ENCODE results near the gene CBFA2T3.
"Not testable (repeated sequence)": the region's sequence is repeated elsewhere in the genome, so short reads cannot be mapped to it uniquely, and the experiment has no call there.

CBFA2T3 gene

GRCh38 chr16:89017543-89018281, 40.7 kb upstream of the CBFA2T3 start:
- no peak overlapping the region for H3K4me3 ChIP-seq (replicated peaks; ENCODE audit: low read depth, low read length)
- TF ChIP-seq CTCF (IDR thresholded peaks at IDR 0.05; ENCODE audit: low read depth, low read length, missing control alignments) = no peak
- no peak for DNase-seq (ENCODE audit: extremely low read depth, low read depth)

- DNase-seq (ENCODE audit: extremely low read depth, low read depth); H3K4me3 ChIP-seq (replicated peaks; ENCODE audit: low read depth, low read length): not testable (repeated sequence)
Observed at GRCh38 chr16:89016561-89016960, 39.6 kb upstream of the CBFA2T3 start.

- no peak overlapping the region for H3K4me3 ChIP-seq (replicated peaks; ENCODE audit: low read depth, low read length)
- DNase-seq (ENCODE audit: extremely low read depth, low read depth) = no peak
- no peak for TF ChIP-seq CTCF (IDR thresholded peaks at IDR 0.05; ENCODE audit: low read depth, low read length, missing control alignments)
Observed at GRCh38 chr16:89015271-89015859, 38.4 kb upstream of the CBFA2T3 start.

- no peak for DNase-seq (ENCODE audit: extremely low read depth, low read depth)
- TF ChIP-seq CTCF (IDR thresholded peaks at IDR 0.05; ENCODE audit: low read depth, low read length, missing control alignments) = no peak
- no peak overlapping the region for H3K4me3 ChIP-seq (replicated peaks; ENCODE audit: low read depth, low read length)
Observed at GRCh38 chr16:89014403-89015230, 37.6 kb upstream of the CBFA2T3 start.

- H3K4me3 ChIP-seq (replicated peaks; ENCODE audit: low read depth, low read length) = no peak overlapping the region
- TF ChIP-seq CTCF (IDR thresholded peaks at IDR 0.05; ENCODE audit: low read depth, low read length, missing control alignments) = no peak
- DNase-seq (ENCODE audit: extremely low read depth, low read depth) = no peak
Observed at GRCh38 chr16:89013692-89014402, 36.8 kb upstream of the CBFA2T3 start.

- H3K4me3 ChIP-seq (replicated peaks; ENCODE audit: low read depth, low read length) = no peak overlapping the region
- TF ChIP-seq CTCF (IDR thresholded peaks at IDR 0.05; ENCODE audit: low read depth, low read length, missing control alignments) = no peak
- no peak for DNase-seq (ENCODE audit: extremely low read depth, low read depth)
Observed at GRCh38 chr16:89013111-89013510, 36.1 kb upstream of the CBFA2T3 start.

All from HFF-Myc (cell line).